Measurements from ENCODE around the gene CUX1. TPM values are rescaled to one million over a fixed set of nuclear protein-coding genes. Genes with fewer than 3 reads are reported as not detected.

CUX1 gene
- total RNA-seq, 4 donors from 2014 or later: 42.8 to 59.0 (median 47.4) TPM

DNA sequence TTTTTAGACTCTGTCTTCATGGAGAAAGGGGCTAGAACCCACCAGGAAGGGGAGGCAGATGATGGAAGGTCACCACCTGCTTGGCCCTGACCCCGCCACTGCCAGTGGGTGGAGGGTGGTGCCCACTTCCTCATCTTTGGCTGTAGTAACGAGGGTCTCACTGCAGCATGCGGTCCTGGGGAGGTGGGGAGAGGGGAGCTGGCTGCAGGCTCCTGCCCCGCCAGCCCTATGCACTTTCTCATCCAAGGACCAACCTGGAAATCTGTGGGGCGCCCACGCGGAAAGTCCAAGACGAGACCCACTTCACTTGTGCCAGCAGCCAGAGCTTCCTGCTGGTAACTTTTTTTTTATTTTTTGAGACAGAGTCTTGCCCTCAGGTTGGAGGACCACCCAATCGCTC lies 101.0 kb downstream of the CUX1 start:
- TF ChIP-seq CTCF (IDR thresholded peaks at IDR 0.05; ENCODE audit: low read depth): no peak

- TF ChIP-seq CTCF (IDR thresholded peaks at IDR 0.05; ENCODE audit: low read depth): no peak
Observed at GRCh38 chr7:101919363-101920115, 102.1 kb downstream of the CUX1 start.

GRCh38 chr7:101921061-101921460 lies 103.6 kb downstream of the CUX1 start:
- TF ChIP-seq CTCF (IDR thresholded peaks at IDR 0.05; ENCODE audit: low read depth): no peak

- TF ChIP-seq CTCF (IDR thresholded peaks at IDR 0.05; ENCODE audit: low read depth): no peak
Observed at GRCh38 chr7:101922631-101923601, 105.5 kb downstream of the CUX1 start.

DNA sequence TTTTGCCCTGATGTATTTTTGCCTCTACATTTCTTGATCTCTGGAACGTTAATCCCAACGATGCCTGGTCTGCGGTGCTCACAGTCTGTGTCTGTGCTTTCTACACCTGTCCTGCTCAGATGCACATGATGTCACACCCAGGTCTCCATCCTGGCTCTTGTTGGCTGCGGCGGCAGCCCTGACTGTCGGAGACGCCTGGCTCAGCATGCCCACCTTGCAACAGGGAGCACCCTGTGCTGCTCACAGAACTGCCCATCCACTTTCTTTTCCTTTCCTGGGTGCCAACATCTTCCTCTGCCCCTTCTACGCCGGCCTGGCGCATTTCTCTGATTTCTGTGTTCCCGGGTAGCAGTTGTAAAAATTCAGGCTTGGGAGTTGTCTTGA lies 106.2 kb downstream of the CUX1 start:
- no peak for TF ChIP-seq CTCF (IDR thresholded peaks at IDR 0.05; ENCODE audit: low read depth)

- no peak for TF ChIP-seq CTCF (IDR thresholded peaks at IDR 0.05; ENCODE audit: low read depth)
Observed at GRCh38 chr7:101924171-101924570, 106.7 kb downstream of the CUX1 start.

DNA sequence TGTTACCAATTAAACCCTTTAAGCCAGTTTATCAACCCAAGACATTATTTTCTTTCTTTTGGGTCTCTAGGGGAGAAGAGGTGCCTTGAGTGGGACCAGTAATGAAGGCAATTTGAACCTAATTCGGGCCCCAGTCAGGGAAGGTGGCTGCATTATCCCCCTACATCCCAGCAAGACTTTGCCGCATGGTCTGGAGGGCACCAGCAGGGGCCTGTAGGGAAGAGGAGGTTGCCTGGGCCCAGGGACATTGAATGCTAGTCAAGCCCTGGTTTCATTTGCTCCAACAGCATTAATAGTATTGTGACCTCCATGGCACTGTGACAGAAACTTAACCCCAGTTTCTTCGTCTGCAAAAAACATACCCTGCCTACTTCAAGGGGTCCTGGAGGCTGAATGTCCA lies 108.8 kb downstream of the CUX1 start:
- no peak for TF ChIP-seq CTCF (IDR thresholded peaks at IDR 0.05; ENCODE audit: low read depth)

Measured in subcutaneous adipose tissue (tissue), 4 donors.